Neural progenitor cell (in vitro differentiated cells): ENCODE data around the gene ST6GALNAC1. TPM values are rescaled to one million over a fixed set of nuclear protein-coding genes. Genes with fewer than 3 reads are reported as not detected.

Source experiments
- DNase-seq: peaks from one replicate; pipeline ENCODE4 v3.0.0-alpha.2; 2016; ENCODE audit warnings: low spot score
- H2AFZ ChIP-seq: fragments of 200-600 bp; sonication (generic); replicated peaks from 2 replicates; pipeline ENCODE4 v1.6.1; 2016; ENCODE audit warnings: antibody characterized with exemption
- H3F3A ChIP-seq: fragments of 200-600 bp; sonication (generic); 2 replicates; pipeline ENCODE4 v1.6.1; 2016; ENCODE audit warnings: antibody characterized with exemption, low read depth
- H3K27ac ChIP-seq: fragments of 200-600 bp; sonication (generic); 2 replicates; pipeline ENCODE4 v1.5.1; 2016; ENCODE audit warnings: mild to moderate bottlenecking
- H3K27me3 ChIP-seq: fragments of 200-600 bp; sonication (generic); 2 replicates; pipeline ENCODE4 v1.6.1; 2016; ENCODE audit warnings: mild to moderate bottlenecking, moderate library complexity
- H3K36me3 ChIP-seq: fragments of 200-600 bp; sonication (generic); 2 replicates; pipeline ENCODE4 v1.5.1; 2016
- H3K4me1 ChIP-seq: fragments of 200-600 bp; sonication (generic); 2 replicates; pipeline ENCODE4 v1.6.1; 2016; ENCODE audit warnings: mixed run types
- H3K4me2 ChIP-seq: fragments of 200-600 bp; sonication (generic); 2 replicates; pipeline ENCODE4 v1.6.1; 2016
- H3K4me3 ChIP-seq: fragments of 200-600 bp; sonication (generic); 2 replicates; pipeline ENCODE4 v1.5.1; 2016
- H3K79me2 ChIP-seq: fragments of 200-600 bp; sonication (generic); 2 replicates; pipeline ENCODE4 v1.6.1; 2016; ENCODE audit warnings: low read depth
- H3K9ac ChIP-seq: fragments of 200-600 bp; sonication (generic); 2 replicates; pipeline ENCODE4 v1.6.1; 2016
- H3K9me3 ChIP-seq: fragments of 200-600 bp; sonication (generic); 2 replicates; pipeline ENCODE4 v1.5.1; 2016; ENCODE audit warnings: low read depth
- H4K20me1 ChIP-seq: fragments of 200-600 bp; sonication (generic); 2 replicates; pipeline ENCODE4 v1.6.1; 2016; ENCODE audit warnings: low read depth
- H3K27ac Mint-ChIP-seq: 3 replicates; pipeline ENCODE4 v1.8.0; 2021; ENCODE audit warnings: mixed read lengths
- H3K27me3 Mint-ChIP-seq: 2 replicates; pipeline ENCODE4 v1.8.0; 2022; ENCODE audit warnings: low read depth, mild to moderate bottlenecking, inconsistent platforms, moderate library complexity, mixed read lengths; ENCODE audit not compliant: insufficient read depth
- H3K36me3 Mint-ChIP-seq: 3 replicates; pipeline ENCODE4 v1.8.0; 2021; ENCODE audit warnings: mixed read lengths
- H3K4me1 Mint-ChIP-seq: 3 replicates; pipeline ENCODE4 v1.8.0; 2021; ENCODE audit warnings: mixed read lengths
- H3K4me3 Mint-ChIP-seq: 3 replicates; pipeline ENCODE4 v1.8.0; 2021; ENCODE audit warnings: mild to moderate bottlenecking, moderate library complexity, mixed read lengths
- H3K9me3 Mint-ChIP-seq: 3 replicates; pipeline ENCODE4 v1.8.0; 2020; ENCODE audit warnings: mixed read lengths
- CTCF ChIP-seq: fragments of 200-600 bp; sonication (generic); IDR thresholded peaks from 2 replicates; pipeline ENCODE4 v1.5.1; 2017; ENCODE audit warnings: antibody characterized with exemption, mild to moderate bottlenecking
- EZH2 ChIP-seq: fragments of 200-600 bp; sonication (generic); IDR thresholded peaks from 2 replicates; pipeline ENCODE4 v1.6.1; 2017; ENCODE audit warnings: antibody characterized with exemption, mild to moderate bottlenecking, moderate library complexity
- EZH2phosphoT487 ChIP-seq: fragments of 200-600 bp; sonication (generic); IDR thresholded peaks from 2 replicates; pipeline ENCODE4 v1.6.1; 2017; ENCODE audit warnings: antibody characterized with exemption
- small RNA-seq: library from RNA; depleted of rRNA; stranded (forward); fragments of <200 nt; gene quantifications from one replicate; pipeline ENCODE3, GENCODE V24; 2015
- total RNA-seq: library from RNA; depleted of rRNA; stranded (reverse); fragments of >200 nt; gene quantifications from 2 replicates; pipeline ENCODE4 v1.2.3, GENCODE V29; 2015; ENCODE audit warnings: low replicate concordance

ST6GALNAC1 gene
- total RNA-seq, 1 donor from 2014 or later: not detected

GRCh38 chr17:76575570-76575969, 68.0 kb downstream of the ST6GALNAC1 start:
- Histone ChIP-seq H3K79me2 (no peaks in the 10 kb centered on the region), H2AFZ (no peak overlapping the region), H3K27me3 (peaks cover 40% of the 10 kb centered on the region), H3K27ac (no peak overlapping the region), H3K4me2 (no peak overlapping the region), H3F3A (peaks cover 1% of the 10 kb centered on the region), H3K4me1 (peaks cover 2% of the 10 kb centered on the region), H3K9ac (no peak overlapping the region), H3K9me3 (no peaks in the 10 kb centered on the region), H3K36me3 (no peaks in the 10 kb centered on the region), H4K20me1 (peaks cover 5% of the 10 kb centered on the region), H3K4me3 (no peak overlapping the region)
- no peaks in the 10 kb centered on the region for H3K9me3 Mint-ChIP-seq
- TF ChIP-seq EZH2 (no peak), EZH2phosphoT487 (no peak), CTCF (no peak)
- no peaks in the 10 kb centered on the region for H3K36me3 Mint-ChIP-seq
- peaks cover under 1% of the 10 kb centered on the region for H3K4me1 Mint-ChIP-seq
- DNase-seq: no peak
- H3K4me3 Mint-ChIP-seq: no peak overlapping the region
- H3K27me3 Mint-ChIP-seq: peaks cover 8% of the 10 kb centered on the region
- H3K27ac Mint-ChIP-seq: no peak overlapping the region

Small RNAs within 50 kb of the gene (small RNA-seq; reads per million reads assigned to genes)
- not detected for gene AC015802.2
- gene RNU6-227P: not detected

Other genes with a start within 250 kb of the ST6GALNAC1 start
- 20.6 and 46.6 TPM in 2 replicates for gene UBE2O, start 190.6 kb downstream of the ST6GALNAC1 start, total RNA-seq
- not detected in 2 replicates for gene AANAT, start 176.2 kb downstream of the ST6GALNAC1 start, total RNA-seq
- 0.79 and 5.0 TPM in 2 replicates for gene RHBDF2, start 142.3 kb downstream of the ST6GALNAC1 start, total RNA-seq
- 1.1 TPM in 1 of 2 replicates, not detected in the other for gene CYGB, start 106.0 kb downstream of the ST6GALNAC1 start, total RNA-seq
- 0.09 TPM in 1 of 2 replicates, not detected in the other for gene PRCD, start 103.7 kb downstream of the ST6GALNAC1 start, total RNA-seq
- 0.28 TPM in 1 of 2 replicates, not detected in the other for gene ST6GALNAC2, start 57.9 kb downstream of the ST6GALNAC1 start, total RNA-seq
- gene MXRA7, start 67.2 kb upstream of the ST6GALNAC1 start, total RNA-seq: 54.6 and 55.4 TPM in 2 replicates
- 8.7 and 11.6 TPM in 2 replicates for gene JMJD6, start 82.8 kb upstream of the ST6GALNAC1 start, total RNA-seq
- 38.1 and 40.4 TPM in 2 replicates for gene METTL23, start 83.1 kb upstream of the ST6GALNAC1 start, total RNA-seq
- gene SRSF2, start 93.6 kb upstream of the ST6GALNAC1 start, total RNA-seq: 329 and 333 TPM in 2 replicates
- gene MFSD11, start 94.4 kb upstream of the ST6GALNAC1 start, total RNA-seq: 22.5 and 25.7 TPM in 2 replicates
- gene MGAT5B, start 224.6 kb upstream of the ST6GALNAC1 start, total RNA-seq: 1.8 and 6.0 TPM in 2 replicates